ENCODE results near the gene PPM1H.

DNA sequence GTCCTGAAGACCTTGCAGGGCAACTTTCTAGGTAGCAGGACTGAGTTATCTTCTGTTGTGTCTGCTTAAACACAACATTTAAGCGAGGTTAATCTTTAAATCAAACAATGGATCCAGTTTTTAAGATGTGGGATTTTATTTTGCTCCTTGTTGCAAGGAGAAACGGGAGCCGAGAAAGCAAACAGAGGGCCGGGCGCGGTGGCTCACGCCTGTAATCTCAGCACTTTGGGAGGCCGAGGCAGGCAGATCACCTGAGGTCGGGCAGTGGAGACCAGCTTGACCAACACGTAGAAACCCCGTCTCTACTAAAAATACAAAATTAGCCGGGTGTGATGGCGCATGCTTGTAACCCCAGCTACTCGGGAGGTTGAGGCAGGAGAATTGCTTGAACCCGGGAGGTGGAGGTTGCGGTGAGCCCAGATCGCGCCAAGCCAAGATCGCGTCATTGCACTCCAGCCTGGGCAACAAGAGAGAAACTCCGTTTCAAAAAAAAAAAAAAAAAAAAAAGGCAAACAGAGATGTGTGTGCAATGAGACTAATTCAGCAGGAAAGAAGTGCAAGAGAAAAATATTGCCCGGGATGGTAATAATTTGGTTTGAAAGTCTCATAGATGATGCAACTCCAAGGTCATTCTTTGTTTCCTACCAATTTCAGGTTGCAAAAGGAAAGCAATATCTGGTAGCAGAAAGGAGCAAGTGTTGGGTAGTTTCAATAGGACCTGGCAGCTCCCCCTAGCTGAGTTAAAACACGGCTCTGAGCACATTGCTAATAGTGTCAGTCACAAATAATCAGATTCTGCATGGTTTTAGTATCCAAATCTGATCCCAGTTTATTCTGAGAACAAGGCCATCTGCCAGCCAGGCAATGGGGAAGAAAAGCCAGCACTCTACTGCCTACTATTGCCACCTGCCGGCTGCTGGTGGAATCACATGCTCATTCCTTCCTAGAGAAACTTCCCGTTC is 141.4 kb downstream of the PPM1H start:
- TF ChIP-seq POLR2A (IDR thresholded peaks at IDR 0.05; ENCODE audit: low read length), result no peak
- TF ChIP-seq GATA1 (IDR thresholded peaks at IDR 0.05; ENCODE audit: low read depth, low read length), result no peak
